ENCODE data around the gene SUPT3H. TPM values are rescaled to one million over a fixed set of nuclear protein-coding genes. Genes with fewer than 3 reads are reported as not detected.

Gene SUPT3H
- total and polyA plus RNA-seq, 2 of the 8 experiments (the other 6 are each of a cell fraction or from before 2014, with no cell fraction given), result 18.8 to 23.0 TPM

GRCh38 chr6:44869321-44869897 lies 508.3 kb downstream of the SUPT3H start:
- Histone ChIP-seq H3K4ac (replicated peaks; ENCODE audit: insufficient read length, low read depth, low read length) (no peak overlapping the region), H3K27me3 (replicated peaks in 1 of 4; ENCODE audit: control insufficient read depth in 3 of 4, extremely low read depth in 1 of 4, insufficient read depth in 3 of 4, low read length in 3 of 4) (no peaks in the 10 kb centered on the region), H3K23me2 (ENCODE audit: low read depth, low read length) (no peaks in the 10 kb centered on the region), H3K36me3 (ENCODE audit: control insufficient read depth in 2 of 4, insufficient read depth in 4 of 4, low read length in 3 of 4) (peaks cover 0 to 5% (median 0%) of the 10 kb centered on the region in 4 experiments; a peak in 1 of 8 replicates), H4K5ac (ENCODE audit: insufficient read length, low read depth, low read length) (no peak overlapping the region), H4K91ac (replicated peaks; ENCODE audit: insufficient read length, low read length) (no peak overlapping the region), H2AFZ (ENCODE audit: low read length) (no peak overlapping the region), H2BK15ac (ENCODE audit: low read length) (no peak overlapping the region), H3K27ac (ENCODE audit: low read depth, low read length) (no peak overlapping the region), H2BK5ac (ENCODE audit: low read depth, low read length) (no peak overlapping the region), H3K18ac (ENCODE audit: extremely low read depth, low read length) (no peak overlapping the region), H2AK5ac (ENCODE audit: low read depth, low read length) (no peak overlapping the region), H3K23ac (ENCODE audit: insufficient read length) (no peak overlapping the region), H2BK20ac (ENCODE audit: low read length) (no peak overlapping the region), H3K56ac (replicated peaks; ENCODE audit: insufficient read length, low read depth, low read length) (no peak overlapping the region), H3K79me2 (ENCODE audit: control insufficient read depth in 1 of 2, insufficient read depth in 2 of 2, low read length in 2 of 2) (no peaks in the 10 kb centered on the region), H3K4me2 (ENCODE audit: insufficient read depth in 1 of 2, low read depth in 2 of 2, low read length in 2 of 2) (no peak overlapping the region), H3K9ac (replicated peaks in 1 of 4; ENCODE audit: extremely low read depth in 1 of 4, low read depth in 3 of 4, low read length in 3 of 4) (no peak overlapping the region), H3K4me1 (replicated peaks in 1 of 4; ENCODE audit: control insufficient read depth in 3 of 4, insufficient read depth in 4 of 4, low read length in 3 of 4) (no peaks in the 10 kb centered on the region), H4K8ac (ENCODE audit: extremely low read depth, insufficient read depth, low read length) (no peak overlapping the region), H3K14ac (ENCODE audit: insufficient read length) (no peak overlapping the region), H2BK12ac (ENCODE audit: low read depth, low read length) (no peak overlapping the region), H3K79me1 (ENCODE audit: low read depth, low read length) (no peaks in the 10 kb centered on the region), H3K4me3 (ENCODE audit: extremely low read depth in 1 of 4, insufficient read depth in 2 of 4, low read depth in 3 of 4, low read length in 4 of 4) (no peak overlapping the region), H4K20me1 (replicated peaks in 1 of 2; ENCODE audit: control insufficient read depth in 1 of 2, insufficient read depth in 2 of 2, low read length in 2 of 2) (no peaks in the 10 kb centered on the region), H2BK120ac (replicated peaks; ENCODE audit: low read depth, low read length) (no peak overlapping the region), H3K9me3 (ENCODE audit: insufficient read depth in 2 of 2, low read depth in 1 of 2, low read length in 1 of 2) (peaks cover 9 to 10% of the 10 kb centered on the region in 2 experiments; a peak in 2 of 4 replicates)
- 90% methylated on average over 5 of the region's 5 CpGs; no CpG with 5 or more reads in 1 of the 2 experiments for WGBS, 2 experiments (ENCODE audit: extremely low coverage in 1 of 2, insufficient coverage in 1 of 2, insufficient read length in 1 of 2, insufficient replicate concordance in 2 of 2, low coverage in 1 of 2, low lambda C conversion rate in 2 of 2, missing lambda C conversion rate in 1 of 2)
- ChIA-PET CTCF (ENCODE audit: partially characterized antibody) (interaction anchor here (0.6 to 0.8 kb wide), 2 partner anchors 87 to 214 kb away, joined by 3 read pairs; no protein-coding TSS in a partner anchor), POLR2A (ENCODE audit: partially characterized antibody) (no interaction called here)
- DNase-seq (ENCODE audit: low read depth in 1 of 2, low spot score in 2 of 2), result no peak
- no peak for TF ChIP-seq PHF8 (conservative IDR thresholded peaks at IDR 0.05; ENCODE audit: low read depth, low read length)
- TF ChIP-seq SIN3A (conservative IDR thresholded peaks at IDR 0.05 in 1 of 2, IDR thresholded peaks at IDR 0.05 in 1 of 2; ENCODE audit: low read depth in 1 of 2, low read length in 2 of 2), result no peak
- no peak for TF ChIP-seq BRCA1 (IDR thresholded peaks at IDR 0.05; ENCODE audit: low read depth, low read length)
- TF ChIP-seq, protein P1, sequence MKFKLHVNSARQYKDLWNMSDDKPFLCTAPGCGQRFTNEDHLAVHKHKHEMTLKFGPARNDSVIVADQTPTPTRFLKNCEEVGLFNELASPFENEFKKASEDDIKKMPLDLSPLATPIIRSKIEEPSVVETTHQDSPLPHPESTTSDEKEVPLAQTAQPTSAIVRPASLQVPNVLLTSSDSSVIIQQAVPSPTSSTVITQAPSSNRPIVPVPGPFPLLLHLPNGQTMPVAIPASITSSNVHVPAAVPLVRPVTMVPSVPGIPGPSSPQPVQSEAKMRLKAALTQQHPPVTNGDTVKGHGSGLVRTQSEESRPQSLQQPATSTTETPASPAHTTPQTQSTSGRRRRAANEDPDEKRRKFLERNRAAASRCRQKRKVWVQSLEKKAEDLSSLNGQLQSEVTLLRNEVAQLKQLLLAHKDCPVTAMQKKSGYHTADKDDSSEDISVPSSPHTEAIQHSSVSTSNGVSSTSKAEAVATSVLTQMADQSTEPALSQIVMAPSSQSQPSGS (IDR thresholded peaks at IDR 0.05; ENCODE audit: low read length), result no peak
- no peak for TF ChIP-seq NANOG (IDR thresholded peaks at IDR 0.05; ENCODE audit: insufficient read depth, low read depth, low read length, poor library complexity, severe bottlenecking)
- no peak for TF ChIP-seq CHD1 (IDR thresholded peaks at IDR 0.05; ENCODE audit: low read depth, low read length)
- TF ChIP-seq E2F6 (IDR thresholded peaks at IDR 0.05), result no peak
- TF ChIP-seq KDM4A (IDR thresholded peaks at IDR 0.05; ENCODE audit: low read depth, low read length, severe bottlenecking), result no peak
- no peak for FAIRE-seq
